ACHN (cell line): ENCODE results near the gene RGS14.
"Not testable (repeated sequence)": the region's sequence is repeated elsewhere in the genome, so short reads cannot be mapped to it uniquely, and the experiment has no call there.

Experiments
- DNase-seq: peaks from one replicate; pipeline ENCODE4 v3.0.0-alpha.2; 2015
- in situ Hi-C: cut with HindIII; loops from 2 replicates; pipeline ENCODE4 v1.10.0; 2017; ENCODE audit warnings: low sequenced_read_pairs, low pct_ligation_motif_present, low pct_unique_long_range_greater_than_20kb

Gene RGS14

DNA sequence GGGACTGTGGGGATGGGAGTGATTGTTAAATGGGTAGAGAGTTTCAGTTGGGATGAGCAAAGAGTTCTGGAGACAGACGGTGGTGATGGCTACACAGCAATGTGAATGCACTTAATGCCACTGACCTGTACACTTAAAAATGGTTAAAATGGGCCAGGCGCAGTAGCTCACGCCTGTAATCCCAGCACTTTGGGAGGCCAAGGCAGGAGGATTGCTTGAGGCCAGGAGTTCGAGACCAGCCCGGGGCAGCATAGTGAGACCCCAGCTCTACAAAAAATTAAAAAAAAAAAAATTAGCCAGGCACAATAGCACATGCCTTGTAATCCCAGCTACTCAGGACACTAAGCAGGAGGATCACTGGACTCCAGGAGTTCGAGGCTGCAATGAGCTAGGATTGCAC is 13.9 kb upstream of the RGS14 start:
- no peak for DNase-seq
- in situ Hi-C loops: no loop called here

DNA sequence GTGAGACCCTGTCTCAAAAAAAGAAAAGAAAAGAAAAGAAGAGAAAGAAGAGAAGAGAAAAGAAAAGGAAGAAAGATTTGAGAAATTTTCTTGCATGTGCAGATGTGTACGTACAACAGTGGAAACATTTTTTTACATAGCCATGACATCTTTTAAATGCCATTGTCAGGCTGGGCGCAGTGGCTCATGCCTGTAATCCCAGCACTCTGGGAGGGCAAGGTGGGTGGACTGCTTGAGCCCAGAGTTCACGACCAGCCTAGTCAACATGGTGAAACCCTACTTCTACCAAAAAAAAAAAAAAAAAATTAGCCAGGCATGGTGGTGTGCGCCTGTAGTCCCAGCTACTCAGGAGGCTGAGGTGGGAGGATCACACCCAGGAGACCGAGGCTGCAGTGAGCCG is 12.8 kb upstream of the RGS14 start:
- in situ Hi-C loops: no loop called here
- DNase-seq: no peak

DNA sequence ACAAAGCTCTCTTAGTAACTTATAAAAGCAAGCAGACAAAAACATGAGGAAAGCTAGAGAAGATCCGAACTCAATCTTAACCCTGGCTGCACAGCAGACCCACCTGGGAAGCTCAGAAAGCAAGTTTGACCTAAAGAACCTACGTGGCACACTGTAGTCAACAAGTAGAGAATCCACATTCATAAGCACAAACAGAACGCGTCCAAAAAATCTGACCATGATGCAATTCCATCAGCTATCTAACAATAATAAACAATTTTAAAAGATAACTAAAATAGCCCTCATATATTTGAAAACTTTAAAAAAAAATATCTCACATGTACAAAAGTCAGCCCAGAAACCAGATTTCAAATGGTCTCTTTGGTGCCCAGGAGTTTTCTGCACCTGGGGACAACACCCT is 10.9 kb upstream of the RGS14 start:
- DNase-seq: no peak
- in situ Hi-C loops: no loop called here

DNA sequence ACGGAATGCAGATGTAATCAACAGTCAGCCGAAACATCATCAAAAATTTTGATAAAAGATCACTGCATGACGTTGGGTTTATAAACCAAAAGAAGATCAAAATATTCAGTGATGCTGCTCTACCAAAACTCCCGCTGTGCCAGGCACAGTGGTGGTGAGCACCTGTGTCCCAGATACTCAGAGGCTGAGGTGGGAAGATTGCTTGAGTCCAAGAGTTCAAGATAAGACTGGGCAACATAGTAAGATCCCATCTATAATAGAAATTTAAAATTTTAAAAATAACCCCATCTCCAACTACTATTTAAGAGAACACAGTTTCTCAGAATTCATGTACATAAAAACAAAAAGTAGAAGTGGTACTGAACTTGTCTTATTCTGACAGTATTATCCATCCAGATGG is 10.0 kb upstream of the RGS14 start:
- in situ Hi-C loops: no loop called here
- no peak for DNase-seq

DNA sequence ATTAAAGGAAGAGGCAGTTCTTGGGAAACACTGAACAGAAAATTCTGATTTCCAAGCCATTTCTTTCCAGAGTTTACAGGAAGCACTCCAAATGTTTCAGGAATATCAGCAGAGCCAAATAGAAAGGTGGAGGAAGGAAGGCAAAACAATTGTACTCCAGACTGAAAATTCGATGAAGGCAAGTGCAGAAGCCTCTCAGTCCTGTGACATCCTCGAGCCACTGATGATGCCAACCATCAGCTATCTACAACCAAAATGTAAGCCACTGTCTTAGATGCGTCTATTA is 8.4 kb upstream of the RGS14 start:
- DNase-seq: no peak
- in situ Hi-C loops: no loop called here

DNA sequence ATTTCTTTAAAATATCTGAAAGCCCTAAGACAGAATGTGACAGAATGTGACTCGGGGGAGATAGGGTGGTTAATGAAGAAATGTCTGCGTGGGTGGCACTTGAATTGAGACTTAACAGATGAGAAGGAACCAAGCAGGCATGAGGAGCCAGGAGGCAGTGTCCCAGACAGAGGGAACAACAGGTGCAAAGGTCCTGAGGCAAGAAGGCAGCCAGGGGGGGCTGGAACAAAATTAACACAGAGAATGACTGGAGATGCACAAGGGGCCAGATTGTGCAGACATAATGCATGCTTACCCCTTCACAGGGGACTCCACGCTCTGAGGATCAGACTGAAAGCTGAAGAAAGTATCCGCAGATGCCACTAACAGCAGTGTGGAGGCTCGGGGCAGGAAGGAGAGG is 8.0 kb upstream of the RGS14 start:
- in situ Hi-C loops: no loop called here
- DNase-seq: no peak

DNA sequence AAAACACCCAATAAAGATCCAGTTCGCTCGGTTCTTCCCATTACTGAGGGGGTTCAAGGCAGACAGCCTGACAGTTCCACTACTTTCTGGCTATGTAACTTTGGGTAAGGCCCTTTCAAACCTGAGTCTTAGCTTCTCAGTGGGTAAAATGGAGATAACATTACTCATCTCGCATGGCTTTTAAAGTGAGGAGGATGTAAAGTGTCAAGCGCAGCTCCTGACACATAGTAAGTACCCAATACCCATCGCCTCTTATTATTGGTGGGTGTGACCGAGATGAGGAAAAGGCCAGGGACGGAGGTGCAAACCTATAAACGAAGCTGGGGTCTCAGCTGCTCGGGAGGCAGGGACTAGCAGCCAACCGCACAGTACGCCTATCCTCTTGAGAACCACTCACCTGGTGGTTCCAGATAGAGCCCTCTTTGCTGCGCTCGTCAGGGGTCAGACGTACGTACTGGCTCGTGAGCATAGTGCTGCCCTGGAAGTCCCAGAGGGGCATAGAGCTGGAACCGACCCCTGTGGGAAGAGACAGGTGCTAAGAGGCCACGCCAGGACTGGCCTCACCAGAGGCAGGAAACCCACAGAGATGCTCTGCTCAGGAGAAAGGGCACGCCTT is 6.8 kb upstream of the RGS14 start:
- in situ Hi-C loops: no loop called here
- no peak for DNase-seq

DNA sequence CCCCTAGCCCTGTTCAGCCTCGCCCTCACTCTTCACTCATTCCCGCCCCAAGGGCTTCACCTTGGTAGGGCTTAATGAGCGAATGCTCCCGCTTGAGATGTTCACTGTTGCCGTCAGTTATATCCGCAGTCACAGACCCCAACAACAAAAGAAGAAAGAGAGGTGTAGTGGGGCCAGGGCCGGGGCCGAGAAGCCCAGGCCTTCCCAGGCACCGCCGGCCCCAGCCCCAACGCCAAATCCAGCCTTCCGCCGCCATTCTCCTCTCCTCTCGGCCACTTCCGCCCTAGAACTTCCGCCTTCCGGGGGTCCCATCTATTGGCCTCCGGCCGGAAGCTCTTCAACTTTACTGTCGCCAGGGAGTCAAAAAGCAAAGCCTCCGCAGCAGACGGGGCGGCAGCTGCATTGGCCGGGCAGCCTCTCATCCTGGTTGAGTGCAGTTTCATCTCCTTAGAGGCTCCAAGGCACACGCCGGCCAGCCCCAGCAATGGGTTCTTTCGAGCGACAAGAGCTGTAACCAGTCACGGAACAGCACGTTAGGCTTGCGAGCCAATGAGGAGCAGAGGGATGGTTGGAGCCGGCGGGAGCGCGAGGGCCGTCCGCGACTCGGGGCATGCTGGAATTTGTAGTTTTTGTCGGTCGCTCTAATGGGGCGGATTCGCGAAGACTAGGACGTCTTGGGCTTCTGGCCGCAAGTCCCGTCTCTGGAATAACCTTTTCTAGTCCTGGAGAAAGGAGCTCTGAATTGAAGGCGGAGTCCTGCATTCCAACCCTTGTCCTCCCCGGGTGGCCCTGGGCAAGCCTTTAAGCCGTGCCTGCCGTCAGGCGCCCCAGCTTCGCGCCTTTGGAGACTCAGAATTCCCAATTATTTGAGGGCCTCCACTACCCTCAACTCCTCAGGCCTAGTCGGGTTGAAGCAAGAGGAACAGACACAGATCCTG is 6.1 kb upstream of the RGS14 start, which contains the start of gene LMAN2:
LMAN2 (minus strand) TSS at position 277 of the 938 bp plus-strand sequence; CDS start at position 256, 21 bp downstream.
- peak; percentile 93 for DNase-seq
- in situ Hi-C loops: no loop called here

DNA sequence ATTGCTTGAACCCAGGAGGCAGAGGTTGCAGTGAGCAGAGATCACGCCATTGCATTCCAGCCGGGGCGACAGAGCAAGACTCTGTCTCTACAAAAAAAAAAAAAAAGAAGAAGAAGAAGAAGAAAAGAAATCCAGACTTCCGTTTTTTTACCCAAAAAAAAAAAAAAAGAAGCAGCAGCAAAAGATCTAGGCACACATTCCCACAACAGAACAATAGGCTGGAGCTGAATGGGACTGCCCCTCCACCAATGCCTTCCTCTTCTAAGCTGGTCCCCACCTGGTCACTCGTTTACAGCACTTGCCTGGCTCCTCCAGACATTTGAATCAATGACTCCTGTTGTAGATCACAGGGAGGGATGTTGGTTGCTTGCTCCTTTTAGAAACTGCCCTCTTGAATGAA is 4.6 kb upstream of the RGS14 start:
- in situ Hi-C loops: no loop called here

DNA sequence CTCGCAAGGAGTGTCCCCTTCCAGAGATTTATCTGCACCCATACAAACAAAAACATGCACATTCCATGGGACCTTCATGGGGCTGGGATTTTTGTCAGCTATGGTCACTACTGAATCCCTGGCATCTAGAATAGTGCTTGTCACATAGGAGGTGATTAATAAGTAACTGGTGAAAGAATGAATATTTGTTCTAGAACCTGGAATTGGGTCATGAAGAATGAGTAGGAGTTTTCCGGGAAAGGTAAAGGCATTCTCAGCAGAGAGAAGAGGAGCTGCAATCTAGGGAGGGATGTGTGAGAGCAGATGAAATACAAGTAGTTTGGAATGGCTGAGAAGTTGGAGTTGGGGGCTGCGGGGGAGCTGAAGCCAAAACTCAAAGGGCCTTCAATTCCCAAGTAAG is 3.5 kb upstream of the RGS14 start:
- DNase-seq: no peak
- in situ Hi-C loops: no loop called here

More for the DNA sequence above, 4.6 kb upstream of the RGS14 start:
- DNase-seq: no peak

DNA sequence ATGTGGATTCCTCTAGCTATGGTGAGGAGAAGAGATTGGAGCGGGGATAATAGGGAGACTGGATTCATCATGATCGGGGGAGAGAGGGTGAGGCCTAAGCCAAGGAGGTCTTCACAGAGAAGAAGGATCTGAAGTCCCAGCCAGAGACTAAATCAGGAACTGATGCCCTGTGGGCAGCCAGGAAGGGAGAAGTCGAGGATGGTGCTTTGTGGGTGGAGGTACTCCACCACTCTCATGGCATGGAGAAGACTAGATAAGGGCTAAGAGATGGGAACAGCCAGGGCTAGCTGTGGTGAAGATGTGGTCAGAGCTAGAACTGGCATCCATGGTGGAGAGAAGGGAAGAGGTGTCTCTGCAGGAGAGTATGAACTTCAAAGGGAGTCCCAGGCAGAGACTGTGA is 3.0 kb upstream of the RGS14 start:
- no peak for DNase-seq
- in situ Hi-C loops: no loop called here

DNA sequence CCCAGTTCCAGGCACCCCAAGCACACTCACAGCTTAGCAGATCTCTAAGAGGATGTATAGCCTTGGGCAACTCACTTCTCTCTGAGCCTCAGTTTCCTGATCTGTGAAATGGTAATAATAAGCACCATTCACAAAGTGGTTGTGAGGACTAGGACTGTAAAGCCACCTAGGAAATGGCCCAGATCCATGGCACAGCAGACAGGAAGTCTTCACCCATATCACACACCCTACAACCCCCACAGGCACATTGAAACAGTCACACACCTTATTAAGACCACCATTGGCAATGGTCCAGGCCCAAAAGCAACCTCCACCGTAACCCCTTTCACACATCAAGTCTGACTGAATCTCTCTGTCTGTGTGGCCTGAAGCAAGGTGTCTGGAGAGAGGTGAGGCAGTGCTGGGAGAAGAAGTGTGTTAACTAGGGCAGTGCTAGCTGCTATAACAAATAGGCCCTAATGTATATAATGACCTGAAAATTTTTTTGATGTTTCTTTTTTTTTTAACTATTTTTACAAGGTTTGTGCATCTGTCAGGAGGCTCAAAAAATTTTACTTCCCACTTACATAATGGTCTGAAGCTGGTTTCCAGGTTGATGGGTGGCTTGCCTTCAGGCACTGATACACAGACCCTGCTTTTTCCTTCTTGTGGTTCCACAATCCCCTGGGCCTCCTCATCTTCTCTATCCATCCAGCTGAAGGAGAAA is 2.4 kb upstream of the RGS14 start:
- in situ Hi-C loops: no loop called here
- DNase-seq: no peak

DNA sequence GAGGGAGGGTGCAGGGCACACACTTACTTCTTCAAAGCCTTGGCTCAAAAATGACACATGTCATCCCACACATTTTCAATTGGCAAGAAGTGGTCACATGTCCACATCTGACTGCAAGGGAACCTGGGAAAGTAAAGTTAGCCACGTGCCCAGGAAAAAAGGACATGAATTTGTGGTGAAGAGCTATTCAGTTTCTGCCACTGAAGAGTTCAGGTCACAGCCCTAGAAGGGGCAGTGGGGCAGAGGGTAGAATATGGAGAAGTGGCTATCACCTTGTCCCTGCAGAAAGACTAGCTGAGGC is 1.9 kb upstream of the RGS14 start:
- in situ Hi-C loops: no loop called here
- no peak for DNase-seq

DNA sequence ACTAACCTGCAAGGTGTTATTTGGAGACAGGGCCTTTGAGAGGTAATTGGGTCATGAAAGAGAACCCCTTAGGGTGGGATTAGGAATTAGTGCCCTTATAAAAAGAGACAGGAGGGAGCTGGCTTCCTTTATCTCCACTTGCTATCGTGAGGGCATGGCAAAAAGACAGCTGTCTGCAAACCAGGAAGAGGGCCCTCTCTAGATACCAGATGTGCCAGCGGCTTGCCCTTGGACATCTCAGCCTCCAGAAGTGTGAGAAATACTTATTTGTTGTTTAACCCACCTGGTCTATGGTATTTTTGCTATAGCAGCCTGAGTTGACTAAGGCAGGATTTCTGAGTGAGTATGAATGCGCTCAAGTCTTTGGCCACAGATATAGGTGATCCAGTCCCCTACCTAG is 978 bp upstream of the RGS14 start:
- in situ Hi-C loops: no loop called here
- no peak for DNase-seq

DNA sequence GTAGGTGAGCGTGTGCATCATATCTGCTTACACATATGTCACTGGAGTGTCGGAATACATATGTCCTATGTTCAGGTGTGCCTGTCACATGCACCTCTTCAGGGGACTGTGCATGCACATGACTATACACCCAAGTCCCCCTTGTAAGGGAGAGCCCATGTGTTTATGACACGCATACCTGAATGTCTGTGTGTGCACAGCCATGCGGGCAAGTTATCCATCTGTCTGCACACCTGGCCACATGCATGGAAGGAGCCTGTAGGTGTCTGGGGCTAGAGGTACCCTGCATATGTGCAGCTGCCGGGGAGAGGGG is 622 bp upstream of the RGS14 start:
- in situ Hi-C loops: no loop called here
- DNase-seq: no peak

DNA sequence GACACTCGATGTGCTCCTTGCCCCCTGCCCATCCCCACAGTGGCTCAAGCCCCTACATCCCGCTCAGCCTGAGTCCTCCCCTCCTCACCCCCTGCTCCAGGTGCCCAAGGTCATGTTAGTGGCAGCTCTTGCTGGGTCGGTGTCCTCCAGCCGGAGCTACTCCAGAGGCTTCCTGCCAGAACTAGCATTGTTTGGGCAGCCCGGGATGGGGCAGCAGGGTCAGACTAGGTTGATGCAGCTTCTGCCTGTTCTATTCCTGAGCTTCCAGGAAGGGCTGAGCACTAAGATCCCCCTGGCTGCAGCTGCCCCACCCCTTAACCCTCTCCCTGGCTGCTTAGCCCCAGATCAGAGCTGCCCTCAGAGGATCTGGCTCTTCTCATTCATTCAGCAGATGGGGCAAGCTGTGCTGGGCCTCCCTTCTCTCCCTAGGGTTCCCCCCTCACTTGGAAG is 671 bp downstream of the RGS14 start:
- in situ Hi-C loops: no loop called here
- DNase-seq: no peak

DNA sequence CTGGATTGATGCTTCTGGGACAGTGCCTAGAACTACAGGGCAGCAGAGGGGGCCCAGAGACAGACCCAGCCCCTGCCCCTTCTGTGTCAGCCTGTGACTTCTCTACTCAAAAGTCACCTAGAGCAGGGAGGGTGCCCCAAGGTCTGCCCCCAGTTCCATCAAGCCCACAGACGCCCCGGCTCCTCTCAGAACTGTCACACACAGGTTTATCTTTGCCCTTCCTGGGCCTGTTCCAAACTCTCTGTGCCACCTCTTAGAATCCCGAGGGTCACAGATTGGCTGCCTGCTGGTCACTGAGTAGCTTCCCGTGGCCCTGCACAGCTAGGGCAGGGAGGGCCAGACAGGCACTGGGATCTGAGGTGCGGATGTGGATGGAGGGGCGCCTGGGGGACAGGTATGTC is 1.7 kb downstream of the RGS14 start:
- in situ Hi-C loops: no loop called here
- DNase-seq: no peak

DNA sequence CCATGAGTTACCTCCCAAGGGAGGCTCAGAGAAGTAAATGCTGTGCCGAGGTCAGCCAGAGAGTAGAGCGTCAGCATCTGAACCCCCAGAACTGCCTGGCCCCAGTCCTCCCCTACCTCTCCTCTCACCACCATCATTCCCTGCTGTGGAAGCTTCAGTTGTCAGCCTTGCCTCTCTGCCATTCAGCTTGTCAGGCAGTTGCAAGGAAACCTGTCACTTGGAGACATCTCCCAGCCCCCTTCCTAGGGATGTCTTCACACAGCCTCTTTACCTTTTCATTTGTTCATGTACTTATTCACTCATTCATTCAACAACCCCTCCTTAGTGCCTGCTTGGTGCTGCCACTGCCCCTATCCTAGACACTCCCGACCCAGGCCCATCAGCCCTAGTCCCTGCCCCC is 2.1 kb downstream of the RGS14 start:
- in situ Hi-C loops: no loop called here
- no peak for DNase-seq

DNA sequence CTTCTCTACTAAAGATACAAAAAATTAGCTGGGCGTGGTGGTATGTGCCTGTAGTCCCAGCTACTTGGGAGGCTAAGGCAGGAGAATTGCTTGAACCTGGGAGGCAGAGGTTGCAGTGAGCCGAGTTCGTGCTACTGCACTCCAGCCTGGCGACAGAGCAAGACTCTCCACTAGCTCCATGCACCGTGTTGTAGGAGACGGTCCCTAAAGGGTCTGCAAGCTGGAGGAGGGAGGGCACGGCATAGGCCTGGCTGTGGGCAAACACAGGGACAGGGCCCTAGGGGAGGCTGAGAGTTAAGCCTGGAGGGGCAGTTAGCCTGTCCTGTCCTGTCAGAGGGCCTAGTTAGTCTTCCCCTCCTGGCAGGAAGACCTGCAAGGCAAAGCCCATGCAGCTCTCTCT is 3.0 kb downstream of the RGS14 start:
- DNase-seq, in situ Hi-C loops: not testable (repeated sequence)
